MM.1S (cell line): ENCODE results near the gene TRAPPC12.

Source experiments
- DNase-seq: peaks from one replicate; pipeline ENCODE4 v3.0.0-alpha.2; 2015
- H2AFZ ChIP-seq: fragments of 300-600 bp; sonication (generic); 2 replicates; pipeline ENCODE4 v1.6.0; 2016; ENCODE audit warnings: antibody characterized with exemption, low read length
- H3F3A ChIP-seq: fragments of 300-600 bp; sonication (generic); 2 replicates; pipeline ENCODE4 v1.6.1; 2016; ENCODE audit warnings: mild to moderate bottlenecking, antibody characterized with exemption, low read length, moderate library complexity, mixed read lengths; ENCODE audit not compliant: insufficient read depth
- H3K27ac ChIP-seq: fragments of 300-600 bp; sonication (generic); 2 replicates; pipeline ENCODE4 v1.5.1; 2016; ENCODE audit warnings: mild to moderate bottlenecking, low read length
- H3K27me3 ChIP-seq: fragments of 300-600 bp; sonication (generic); replicated peaks from 2 replicates; pipeline ENCODE4 v1.6.0; 2016; ENCODE audit warnings: low read length; ENCODE audit not compliant: insufficient read depth
- H3K36me3 ChIP-seq: fragments of 300-600 bp; sonication (generic); replicated peaks from 2 replicates; pipeline ENCODE4 v1.6.1; 2016; ENCODE audit warnings: mild to moderate bottlenecking, low read length, mixed read lengths; ENCODE audit not compliant: insufficient read depth
- H3K4me1 ChIP-seq: fragments of 300-600 bp; sonication (generic); 2 replicates; pipeline ENCODE4 v1.6.1; 2016; ENCODE audit warnings: low read length, mixed read lengths
- H3K4me2 ChIP-seq: fragments of 300-600 bp; sonication (generic); 2 replicates; pipeline ENCODE4 v1.6.0; 2016; ENCODE audit warnings: low read depth, low read length
- H3K4me3 ChIP-seq: fragments of 300-600 bp; sonication (generic); 2 replicates; pipeline ENCODE4 v1.5.1; 2016; ENCODE audit warnings: low read length, mixed read lengths
- H3K79me2 ChIP-seq: fragments of 300-600 bp; sonication (generic); 2 replicates; pipeline ENCODE4 v1.6.1; 2016; ENCODE audit warnings: mixed run types, low read length, mixed read lengths
- H3K9ac ChIP-seq: fragments of 300-600 bp; sonication (generic); 2 replicates; pipeline ENCODE4 v1.6.1; 2016; ENCODE audit warnings: low read length, mixed read lengths
- H3K9me2 ChIP-seq: fragments of 300-600 bp; sonication (generic); replicated peaks from 2 replicates; pipeline ENCODE4 v1.6.1; 2016; ENCODE audit warnings: mild to moderate bottlenecking, low read length, mixed read lengths; ENCODE audit not compliant: insufficient read depth
- H3K9me3 ChIP-seq: fragments of 300-600 bp; sonication (generic); replicated peaks from 2 replicates; pipeline ENCODE4 v1.6.1; 2016; ENCODE audit warnings: mild to moderate bottlenecking, low read length, mixed read lengths; ENCODE audit not compliant: insufficient read depth
- H4K20me1 ChIP-seq: fragments of 300-600 bp; sonication (generic); 2 replicates; pipeline ENCODE4 v1.6.1; 2016; ENCODE audit warnings: mild to moderate bottlenecking, low read length, moderate library complexity, mixed read lengths; ENCODE audit not compliant: insufficient read depth
- CTCF ChIP-seq: fragments of 300-600 bp; sonication (generic); IDR thresholded peaks from 2 replicates; pipeline ENCODE4 v1.5.1; 2016; ENCODE audit warnings: antibody characterized with exemption, low read length, mixed read lengths
- EZH2 ChIP-seq: fragments of 300-600 bp; sonication (generic); optimal IDR thresholded peaks from 2 replicates; pipeline ENCODE3; 2017; ENCODE audit warnings: low read depth, mild to moderate bottlenecking, antibody characterized with exemption, low read length, mixed read lengths
- EZH2phosphoT487 ChIP-seq: fragments of 300-600 bp; sonication (generic); IDR thresholded peaks from 2 replicates; pipeline ENCODE4 v1.6.1; 2018; ENCODE audit warnings: antibody characterized with exemption, low read length

TRAPPC12 gene

GRCh38 chr2:3423492-3424170 is 44.1 kb downstream of the TRAPPC12 start:
- TF ChIP-seq EZH2 (no peak), EZH2phosphoT487 (no peak), CTCF (peak; percentile 98)
- Histone ChIP-seq H3K4me1 (peaks cover 16% of the 10 kb centered on the region), H4K20me1 (no peaks in the 10 kb centered on the region), H3K27ac (no peak overlapping the region), H2AFZ (no peak overlapping the region), H3K9ac (no peak overlapping the region), H3K4me3 (no peak overlapping the region), H3K9me3 (no peaks in the 10 kb centered on the region), H3F3A (peaks cover 18% of the 10 kb centered on the region; the same call in 1 of the 2 replicates), H3K36me3 (no peaks in the 10 kb centered on the region), H3K27me3 (no peaks in the 10 kb centered on the region), H3K79me2 (no peaks in the 10 kb centered on the region), H3K4me2 (no peak overlapping the region), H3K9me2 (no peaks in the 10 kb centered on the region)
- DNase-seq: peak; percentile 59

- Histone ChIP-seq H3K4me1 (peaks cover 16% of the 10 kb centered on the region), H3K27ac (no peak overlapping the region), H4K20me1 (no peaks in the 10 kb centered on the region), H3K9me2 (no peaks in the 10 kb centered on the region), H3F3A (peaks cover 18% of the 10 kb centered on the region; the same call in 1 of the 2 replicates), H3K4me2 (no peak overlapping the region), H3K9me3 (no peaks in the 10 kb centered on the region), H3K27me3 (no peaks in the 10 kb centered on the region), H3K36me3 (no peaks in the 10 kb centered on the region), H3K4me3 (no peak overlapping the region), H2AFZ (no peak overlapping the region), H3K79me2 (no peaks in the 10 kb centered on the region), H3K9ac (no peak overlapping the region)
- DNase-seq: no peak
- no peak for TF ChIP-seq EZH2
Measured at GRCh38 chr2:3424171-3424795, 44.8 kb downstream of the TRAPPC12 start.

GRCh38 chr2:3426615-3427014 is 47.1 kb downstream of the TRAPPC12 start:
- Histone ChIP-seq H3K79me2 (no peaks in the 10 kb centered on the region), H3K27ac (peak overlapping the region; percentile 77), H3K4me1 (peaks cover 16% of the 10 kb centered on the region), H3K9me2 (no peaks in the 10 kb centered on the region), H3K4me3 (peak overlapping the region; percentile 24; the same call in 1 of the 2 replicates), H3F3A (peaks cover 18% of the 10 kb centered on the region; the same call in 1 of the 2 replicates), H3K9me3 (no peaks in the 10 kb centered on the region), H3K27me3 (no peaks in the 10 kb centered on the region), H3K36me3 (no peaks in the 10 kb centered on the region), H4K20me1 (no peaks in the 10 kb centered on the region), H2AFZ (no peak overlapping the region), H3K4me2 (peak overlapping the region; percentile 50), H3K9ac (peak overlapping the region; percentile 13; the same call in 1 of the 2 replicates)
- TF ChIP-seq EZH2: no peak
- TF ChIP-seq EZH2phosphoT487: no peak
- TF ChIP-seq CTCF: no peak
- DNase-seq: no peak

GRCh38 chr2:3427272-3427671 is 47.8 kb downstream of the TRAPPC12 start:
- peak; percentile 89 for DNase-seq
- H3K9me3 ChIP-seq: no peaks in the 10 kb centered on the region
- H3K9ac ChIP-seq: peak overlapping the region; percentile 13; the same call in 1 of the 2 replicates
- TF ChIP-seq EZH2 (no peak), CTCF (no peak), EZH2phosphoT487 (no peak)
- H3K27me3 ChIP-seq: no peaks in the 10 kb centered on the region
- H3K4me2 ChIP-seq: peak overlapping the region; percentile 50; the same call in 1 of the 2 replicates
- peaks cover 18% of the 10 kb centered on the region; the same call in 1 of the 2 replicates for H3F3A ChIP-seq
- H3K79me2 ChIP-seq: no peaks in the 10 kb centered on the region
- H4K20me1 ChIP-seq: no peaks in the 10 kb centered on the region
- H3K4me3 ChIP-seq: peak overlapping the region; percentile 24; the same call in 1 of the 2 replicates
- H3K27ac ChIP-seq: peak overlapping the region; percentile 77
- peaks cover 16% of the 10 kb centered on the region for H3K4me1 ChIP-seq
- H3K36me3 ChIP-seq: no peaks in the 10 kb centered on the region
- H3K9me2 ChIP-seq: no peaks in the 10 kb centered on the region
- H2AFZ ChIP-seq: no peak overlapping the region
